HG02840 (cell line): ENCODE results near the gene WDR46.
A peak's percentile ranks its signal among the peaks of the same experiment; 100 is the strongest.

Experiments
- ATAC-seq: cut with Tn5 transposase; IDR thresholded peaks from one replicate; pipeline ENCODE4 v1.9.1; 2021; ENCODE audit warnings: mild to moderate bottlenecking, moderate library complexity, moderate number of reproducible peaks; ENCODE audit not compliant: unreplicated experiment, low FRiP score

WDR46 gene, protein sequence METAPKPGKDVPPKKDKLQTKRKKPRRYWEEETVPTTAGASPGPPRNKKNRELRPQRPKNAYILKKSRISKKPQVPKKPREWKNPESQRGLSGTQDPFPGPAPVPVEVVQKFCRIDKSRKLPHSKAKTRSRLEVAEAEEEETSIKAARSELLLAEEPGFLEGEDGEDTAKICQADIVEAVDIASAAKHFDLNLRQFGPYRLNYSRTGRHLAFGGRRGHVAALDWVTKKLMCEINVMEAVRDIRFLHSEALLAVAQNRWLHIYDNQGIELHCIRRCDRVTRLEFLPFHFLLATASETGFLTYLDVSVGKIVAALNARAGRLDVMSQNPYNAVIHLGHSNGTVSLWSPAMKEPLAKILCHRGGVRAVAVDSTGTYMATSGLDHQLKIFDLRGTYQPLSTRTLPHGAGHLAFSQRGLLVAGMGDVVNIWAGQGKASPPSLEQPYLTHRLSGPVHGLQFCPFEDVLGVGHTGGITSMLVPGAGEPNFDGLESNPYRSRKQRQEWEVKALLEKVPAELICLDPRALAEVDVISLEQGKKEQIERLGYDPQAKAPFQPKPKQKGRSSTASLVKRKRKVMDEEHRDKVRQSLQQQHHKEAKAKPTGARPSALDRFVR

DNA sequence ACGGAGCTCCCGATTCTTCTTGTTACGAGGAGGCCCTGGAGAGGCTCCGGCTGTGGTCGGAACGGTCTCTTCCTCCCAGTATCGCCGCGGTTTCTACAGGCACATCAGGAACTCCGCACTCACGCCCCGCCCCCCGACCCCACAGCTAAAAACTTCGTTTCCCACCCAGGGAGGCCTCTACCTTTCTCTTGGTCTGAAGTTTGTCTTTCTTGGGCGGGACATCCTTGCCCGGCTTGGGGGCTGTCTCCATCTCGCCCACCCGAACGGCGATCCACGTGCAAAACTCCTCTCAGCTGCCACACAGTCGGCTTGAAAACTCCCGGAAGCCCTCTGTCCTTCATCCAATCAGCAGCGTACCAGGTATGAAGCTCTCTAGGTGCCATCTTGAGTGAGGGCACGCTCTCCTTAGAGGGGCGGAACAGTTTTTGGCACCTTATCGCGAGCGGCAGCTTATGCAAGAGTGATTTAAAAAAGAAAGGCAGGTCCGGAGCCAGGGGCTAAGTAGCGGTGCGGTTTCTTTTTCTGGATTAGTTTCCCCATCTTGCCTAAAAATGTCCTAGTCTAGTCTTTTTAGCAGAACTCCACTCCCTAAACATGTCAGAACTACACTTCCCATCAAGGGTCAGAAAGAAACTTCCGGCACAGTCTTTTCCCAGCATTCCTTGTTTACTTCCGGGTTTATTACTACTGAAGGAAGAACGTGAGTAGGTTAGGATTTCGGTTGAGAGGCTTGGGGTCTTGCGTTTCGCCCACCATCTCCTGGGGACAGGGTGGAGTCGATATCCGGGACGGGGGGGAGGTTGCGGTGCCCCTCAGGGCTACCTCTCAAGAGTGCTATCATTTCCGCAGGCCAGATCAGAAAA, at the start of gene WDR46, which contains the start of gene PFDN6:
TSS of gene WDR46 (minus strand) at position 319 of the 863 bp plus-strand sequence. CDS start at position 250, 69 bp downstream.
TSS of gene PFDN6 (plus strand) at position 681 of the 863 bp plus-strand sequence. CDS start 256 bp downstream, outside the sequence.
- peak; percentile 80 for ATAC-seq

DNA sequence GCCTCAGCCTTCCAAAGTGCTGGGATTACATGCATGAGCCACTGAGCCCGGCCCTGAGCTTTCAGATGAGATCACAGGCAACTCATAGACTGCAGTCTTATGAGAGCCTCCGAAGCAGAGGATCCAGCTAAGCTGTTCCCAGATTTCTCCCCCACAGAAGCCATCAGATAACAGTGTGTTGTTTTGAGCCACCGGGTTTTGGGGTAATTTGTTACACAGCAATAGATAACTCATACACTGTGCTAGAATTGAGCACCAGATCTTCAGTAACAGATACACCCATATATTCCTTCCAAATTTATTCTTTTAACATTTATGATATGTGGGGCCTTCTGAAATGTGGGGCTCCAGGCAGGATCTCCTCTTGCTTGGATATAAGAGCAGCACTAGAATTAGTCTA, 47.5 kb upstream of the WDR46 start:
- ATAC-seq = no peak

DNA sequence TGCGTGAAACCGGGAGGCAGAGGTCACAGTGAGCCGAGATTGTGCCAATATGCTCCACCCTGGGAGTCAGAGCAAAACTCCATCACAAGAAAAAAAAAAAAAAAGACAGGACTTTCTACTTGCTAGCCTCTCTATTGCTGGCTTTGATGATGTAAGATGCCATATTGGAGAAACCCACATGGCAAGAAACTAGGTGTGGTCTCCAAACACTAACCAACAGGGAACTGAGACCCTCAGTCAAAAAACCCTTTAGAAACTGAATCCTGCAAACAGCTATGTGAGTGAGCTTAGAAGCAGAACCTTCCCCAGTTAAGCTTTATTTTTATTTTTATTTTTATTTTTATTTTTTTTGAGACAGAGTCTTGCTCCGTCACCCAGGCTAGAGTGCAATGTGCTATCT, 46.9 kb upstream of the WDR46 start:
- no peak for ATAC-seq

DNA sequence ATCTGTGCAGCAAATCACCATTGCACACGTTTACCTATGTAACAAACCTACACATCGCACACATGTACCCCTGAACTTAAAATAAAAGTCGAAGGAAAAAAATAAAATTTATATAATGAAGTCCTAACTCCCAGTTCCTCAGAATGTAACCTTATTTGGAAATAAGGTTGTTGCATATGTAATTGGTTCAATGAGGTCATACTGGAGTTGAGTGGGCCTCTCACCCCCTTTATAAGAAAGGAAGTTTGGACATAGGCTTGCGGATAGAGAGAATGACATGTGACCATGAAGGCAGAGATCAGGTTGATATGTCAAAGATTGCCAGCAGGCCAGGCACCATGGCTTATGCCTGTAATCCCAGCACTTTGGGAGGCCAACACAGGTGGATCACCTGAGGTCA, 44.6 kb upstream of the WDR46 start:
- no peak for ATAC-seq

DNA sequence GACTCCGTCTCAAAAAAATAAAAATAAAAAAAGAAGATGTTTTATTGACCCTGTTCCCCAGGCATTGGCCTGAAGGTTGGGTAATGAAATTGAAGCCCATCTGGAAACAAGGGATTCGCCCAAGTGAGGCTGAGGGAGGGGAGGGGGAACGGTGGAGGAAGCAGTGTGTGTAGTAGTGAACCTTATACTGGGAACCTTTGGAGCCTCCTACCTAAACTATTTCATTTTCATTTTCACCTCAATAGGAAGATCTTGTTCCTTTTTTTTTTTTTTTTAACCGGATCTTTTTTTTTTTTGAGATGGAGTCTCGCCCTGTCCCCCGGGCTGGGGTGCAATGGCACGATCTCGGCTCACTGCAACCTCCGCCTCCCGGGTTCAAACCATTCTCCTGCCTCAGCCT, 41.7 kb upstream of the WDR46 start:
- no peak for ATAC-seq

DNA sequence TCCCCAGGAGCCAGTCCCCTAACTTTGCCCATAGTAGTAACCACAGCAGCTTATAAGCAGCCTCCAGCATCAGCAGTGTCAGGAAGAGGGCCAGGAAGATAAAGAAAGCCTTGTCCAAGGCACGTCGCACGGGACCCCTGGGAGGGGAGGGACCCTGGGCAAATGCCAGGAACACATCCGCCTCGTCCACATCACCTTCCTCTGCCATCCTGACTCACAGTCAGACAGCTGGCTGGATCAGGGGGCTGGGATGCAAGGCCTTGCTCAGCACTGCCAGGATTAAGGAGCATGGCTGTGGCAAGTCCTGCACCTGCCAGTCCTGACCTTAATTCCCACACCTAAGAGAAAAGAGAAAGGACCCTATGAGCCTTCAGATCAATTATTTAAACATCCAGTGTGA, 40.0 kb upstream of the WDR46 start:
- no peak for ATAC-seq

DNA sequence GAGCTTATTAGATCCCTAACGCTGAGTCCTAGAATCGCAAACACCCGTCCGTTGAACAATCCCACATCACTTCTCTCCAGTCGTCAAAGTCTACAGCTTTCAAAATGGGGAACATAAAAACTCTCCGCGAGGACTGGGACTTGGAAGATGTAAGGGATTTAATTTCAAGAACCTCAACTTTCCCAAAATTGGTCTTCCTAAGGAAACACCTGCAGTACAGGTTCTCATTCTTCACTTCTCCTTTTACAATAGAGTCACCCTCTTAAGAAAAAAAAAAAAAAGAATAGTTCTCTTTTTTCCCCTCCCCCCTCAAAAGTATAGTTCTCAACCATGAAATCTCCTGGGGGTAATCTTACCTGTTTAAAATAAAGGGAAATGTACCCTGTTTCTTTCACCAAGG, 35.1 kb upstream of the WDR46 start:
- no peak for ATAC-seq

DNA sequence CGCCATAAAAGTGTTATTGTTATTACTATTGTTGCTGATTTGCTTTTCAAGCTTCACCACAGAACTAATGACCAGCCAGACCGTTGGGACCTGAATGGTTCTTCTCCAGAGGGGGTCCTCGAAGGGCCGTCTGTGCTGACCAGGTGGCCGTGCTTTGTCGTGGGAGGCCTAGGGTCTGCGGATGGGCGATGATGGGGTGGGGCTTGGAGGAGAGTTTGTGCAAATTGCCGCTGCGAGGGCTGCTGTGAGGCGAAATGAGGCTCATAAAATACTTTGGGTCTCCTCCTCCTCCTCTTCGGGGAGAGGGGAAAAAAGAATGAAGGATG, 34.5 kb upstream of the WDR46 start:
- no peak for ATAC-seq

DNA sequence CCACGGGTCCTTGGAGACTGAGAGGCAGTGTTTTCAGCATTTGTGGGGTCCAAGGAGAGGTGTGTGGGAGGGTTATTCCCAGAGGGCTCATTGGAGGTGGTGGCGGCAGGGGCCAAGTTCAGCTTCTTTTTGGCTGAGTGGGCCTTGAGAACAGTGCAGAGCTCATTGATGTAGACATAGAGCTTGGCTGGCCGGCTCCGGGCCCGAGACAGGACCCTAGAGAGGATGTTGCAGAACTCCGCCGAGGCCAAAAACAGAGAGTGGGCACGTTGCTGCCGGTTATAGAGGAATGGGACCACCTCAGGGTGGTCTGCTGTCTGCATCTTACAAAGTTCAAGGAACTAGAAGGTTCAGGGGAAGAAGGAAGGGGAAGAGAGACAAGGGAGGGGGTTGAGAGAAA, 32.2 kb upstream of the WDR46 start:
- ATAC-seq = no peak

DNA sequence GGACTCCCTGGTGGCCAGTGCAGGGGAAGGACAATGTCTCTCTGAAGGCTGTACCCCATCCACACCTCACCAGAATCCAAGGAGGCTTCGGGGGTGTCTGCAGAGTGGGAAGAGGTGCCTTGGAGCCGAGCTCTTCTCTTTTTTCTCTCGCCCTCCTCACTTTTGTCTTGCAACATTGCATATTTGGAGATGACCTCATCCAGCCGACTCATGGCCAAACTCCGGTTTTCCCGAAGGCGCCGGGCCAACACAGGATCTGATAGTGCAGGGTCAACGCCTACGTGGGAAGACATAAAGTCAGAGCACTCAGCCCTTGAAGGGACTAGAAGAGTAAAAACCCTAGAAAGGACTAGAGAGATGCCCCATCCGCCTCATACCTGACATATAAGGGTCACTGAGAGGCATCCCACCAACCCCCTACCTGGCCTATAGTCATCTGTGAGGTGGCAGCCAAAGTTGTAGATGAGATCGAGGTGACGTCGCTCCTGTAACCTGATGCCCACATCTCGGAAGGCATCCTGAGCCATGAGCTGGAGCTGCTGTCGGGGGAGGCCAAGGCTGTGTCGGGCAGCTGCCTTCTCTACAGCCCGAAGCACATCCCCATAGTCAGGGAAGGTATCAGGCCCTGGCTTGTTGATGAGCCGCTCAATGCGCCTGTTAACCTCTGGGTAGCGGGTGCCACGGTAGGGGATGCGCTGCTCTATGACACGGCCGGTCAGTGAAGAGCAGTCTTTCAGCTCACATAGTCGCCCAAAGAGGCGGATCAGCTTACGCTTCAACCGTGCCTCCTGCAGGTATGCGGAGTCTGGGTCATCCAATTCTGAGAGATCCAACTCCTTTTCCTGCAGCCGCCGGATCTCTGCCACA, 31.5 kb upstream of the WDR46 start:
- ATAC-seq = no peak

DNA sequence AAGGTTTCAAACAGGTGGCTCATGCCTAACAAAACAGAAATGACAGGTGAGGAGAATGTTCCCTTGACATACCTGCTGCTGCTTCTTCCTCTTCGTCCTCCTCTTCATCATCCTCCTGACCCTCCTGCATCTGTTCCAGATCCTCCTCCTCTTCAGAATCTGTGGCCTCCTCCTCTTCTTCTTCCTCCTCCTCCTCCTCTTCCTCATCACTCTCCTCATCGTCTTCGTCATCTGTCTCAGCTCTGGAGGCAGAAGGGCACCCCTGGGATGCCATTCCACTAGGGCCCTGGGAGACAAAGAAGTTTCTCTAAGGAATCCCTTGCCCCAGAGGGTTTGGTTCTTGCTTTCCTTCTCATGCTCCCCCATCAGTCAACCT, 30.9 kb upstream of the WDR46 start:
- ATAC-seq = no peak

DNA sequence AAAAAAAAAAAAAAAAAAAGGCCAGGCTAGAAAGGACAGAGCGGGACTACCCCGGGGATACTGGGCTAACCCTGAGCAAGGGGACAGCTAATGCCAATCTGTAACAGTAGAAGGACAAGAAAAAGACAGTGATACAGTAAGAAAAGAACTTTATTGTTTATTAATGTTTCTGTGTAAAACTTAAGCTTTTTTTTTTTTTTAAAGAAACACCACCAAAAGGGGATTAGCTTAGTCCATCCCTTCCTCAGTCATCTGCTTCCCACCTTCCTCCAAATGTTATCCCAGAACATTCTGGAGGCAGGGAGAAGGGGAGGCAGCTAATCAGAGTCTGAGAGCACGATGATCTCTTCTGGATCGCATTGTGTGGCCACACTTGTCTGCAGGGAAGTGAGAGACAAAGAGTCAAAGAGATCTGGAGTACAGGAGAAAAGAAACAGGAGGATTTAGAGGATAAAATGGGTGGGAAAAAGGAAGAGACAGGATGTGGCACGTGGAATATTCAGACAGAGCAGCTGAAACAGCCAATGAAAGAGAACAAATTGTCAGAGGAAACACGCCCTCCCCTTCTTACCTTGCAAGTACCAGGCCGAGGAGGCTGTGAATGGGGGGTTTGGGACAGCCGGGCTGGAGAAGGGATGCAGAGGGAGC, 29.5 kb upstream of the WDR46 start:
- no peak for ATAC-seq

DNA sequence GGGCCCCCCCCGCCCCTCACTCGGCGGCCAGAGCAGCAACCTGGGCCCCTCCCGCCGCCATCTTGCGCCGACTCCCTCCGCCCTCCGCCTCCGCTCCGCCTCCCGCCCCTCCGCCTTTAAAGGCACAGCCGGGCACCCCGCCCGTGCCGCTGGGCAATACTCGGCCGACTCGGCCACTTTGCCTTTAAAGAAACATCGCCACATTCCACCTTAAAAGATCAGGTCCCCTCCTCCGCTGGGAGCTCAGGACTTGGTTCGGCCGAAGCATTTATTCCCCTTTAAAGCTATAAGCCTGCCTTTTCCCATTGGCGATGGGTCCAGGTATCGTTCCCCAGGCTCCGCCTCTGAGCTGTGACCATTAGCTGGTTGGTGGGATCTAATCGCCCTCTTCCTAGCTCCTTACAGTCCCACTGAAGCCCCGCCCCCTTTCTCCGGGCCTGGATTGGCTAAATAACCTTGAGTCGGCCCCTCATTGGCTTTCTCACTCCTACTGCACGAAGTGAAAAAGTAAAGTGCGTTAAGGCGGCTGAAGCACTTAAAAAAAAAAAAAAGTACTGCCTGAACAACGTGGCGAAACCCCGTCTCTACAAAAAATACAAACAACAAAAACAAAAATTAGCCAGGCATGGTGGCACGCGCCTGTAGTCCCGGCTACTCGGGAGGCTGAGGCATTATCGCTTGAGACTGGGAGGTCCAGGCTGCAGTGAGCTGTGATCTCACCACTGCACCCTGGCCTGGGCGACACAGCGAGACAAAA, 28.8 kb upstream of the WDR46 start, which contains the start of gene ZBTB22:
TSS of gene ZBTB22 (minus strand) at position 76 of the 757 bp plus-strand sequence. CDS start 828 bp downstream, outside the sequence.
- ATAC-seq = peak; percentile 51

DNA sequence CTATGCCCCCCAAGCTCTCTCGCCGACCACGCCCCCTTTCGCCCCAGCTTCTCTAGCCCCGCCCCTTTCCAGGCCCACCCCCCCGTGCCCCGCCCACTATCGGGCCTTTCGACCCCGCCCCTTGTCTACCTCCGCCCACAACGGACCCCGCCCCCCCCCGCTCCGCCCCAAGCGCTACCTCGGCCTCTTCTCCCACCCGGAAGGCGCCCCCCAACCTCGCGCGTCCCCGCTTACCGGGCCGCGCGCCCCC, 28.3 kb upstream of the WDR46 start:
- ATAC-seq = no peak

DNA sequence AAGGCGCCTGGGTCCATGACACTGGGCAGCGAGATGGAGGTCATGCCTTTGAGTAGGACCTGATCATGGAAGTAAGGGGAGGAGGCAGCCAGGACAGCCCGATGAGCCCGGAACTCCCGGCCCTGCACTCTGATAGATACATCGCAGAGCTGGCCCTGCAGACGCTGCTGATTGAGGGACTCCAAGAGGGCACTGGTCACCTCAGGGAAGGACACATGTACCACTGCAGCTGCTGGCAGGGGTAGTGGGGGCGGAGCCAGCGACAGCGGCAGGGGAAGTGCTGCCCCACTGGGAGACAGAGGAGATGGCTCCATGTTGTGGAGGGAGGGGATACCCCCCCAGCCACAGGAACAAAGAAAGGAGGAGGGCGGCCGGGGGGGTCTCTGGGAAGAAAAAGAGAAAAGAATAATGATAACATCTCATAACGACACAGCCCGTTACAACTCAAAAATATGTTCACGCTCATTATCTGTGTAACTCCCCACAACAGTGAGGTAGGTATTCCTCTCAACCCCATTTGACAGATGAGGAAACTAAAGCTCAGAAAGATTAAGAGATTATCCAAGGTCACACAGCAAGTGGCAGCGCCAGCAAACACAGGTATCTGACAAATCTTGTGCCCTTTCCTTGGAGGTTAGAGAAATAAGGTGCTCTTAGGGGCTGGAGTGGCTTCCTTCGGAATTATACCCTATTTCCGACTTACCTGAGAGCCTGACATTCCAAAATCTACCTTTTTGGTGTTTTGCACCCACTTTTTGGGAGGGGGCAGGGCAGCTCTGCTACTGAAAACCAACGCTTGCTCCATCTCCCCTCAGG, 27.8 kb upstream of the WDR46 start:
- no peak for ATAC-seq

DNA sequence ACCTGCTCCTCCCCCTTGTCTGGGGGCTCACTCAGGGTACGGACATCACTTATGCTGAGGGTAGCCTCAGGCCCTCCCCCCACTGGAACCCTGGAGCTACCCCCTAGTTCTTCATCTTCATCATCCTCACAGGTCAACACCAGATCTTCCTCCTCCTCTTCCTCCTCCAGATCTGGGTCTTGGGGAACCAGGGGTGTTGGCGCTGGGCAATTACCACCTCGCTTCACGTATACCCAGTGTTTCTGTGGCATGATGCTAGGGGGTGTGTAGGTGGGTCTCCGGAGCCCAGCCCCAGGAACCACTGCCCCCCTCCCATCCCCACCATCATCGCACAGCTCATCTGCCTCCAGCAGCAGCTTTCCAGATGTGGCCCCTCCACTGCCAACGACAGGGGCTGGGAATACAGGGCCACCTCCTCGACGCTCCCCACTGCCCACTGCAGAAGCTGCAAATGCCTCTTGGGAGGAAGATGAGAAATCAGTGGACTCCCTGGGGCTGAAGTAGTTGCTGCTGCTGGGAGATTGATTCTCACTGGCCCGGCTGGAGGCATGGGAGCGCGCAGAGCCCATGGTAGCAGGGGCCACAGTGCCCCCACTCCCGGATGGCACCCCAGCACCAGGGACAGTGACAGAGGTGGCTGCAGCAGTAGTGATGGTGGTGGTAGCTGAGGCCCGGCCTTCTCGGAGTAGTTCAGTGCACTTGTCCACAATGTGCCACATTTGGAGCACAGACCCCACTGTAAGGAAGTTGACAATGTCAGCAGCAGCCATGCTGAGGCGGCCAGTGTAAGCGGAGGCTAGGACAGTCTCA, 27.0 kb upstream of the WDR46 start:
- no peak for ATAC-seq

DNA sequence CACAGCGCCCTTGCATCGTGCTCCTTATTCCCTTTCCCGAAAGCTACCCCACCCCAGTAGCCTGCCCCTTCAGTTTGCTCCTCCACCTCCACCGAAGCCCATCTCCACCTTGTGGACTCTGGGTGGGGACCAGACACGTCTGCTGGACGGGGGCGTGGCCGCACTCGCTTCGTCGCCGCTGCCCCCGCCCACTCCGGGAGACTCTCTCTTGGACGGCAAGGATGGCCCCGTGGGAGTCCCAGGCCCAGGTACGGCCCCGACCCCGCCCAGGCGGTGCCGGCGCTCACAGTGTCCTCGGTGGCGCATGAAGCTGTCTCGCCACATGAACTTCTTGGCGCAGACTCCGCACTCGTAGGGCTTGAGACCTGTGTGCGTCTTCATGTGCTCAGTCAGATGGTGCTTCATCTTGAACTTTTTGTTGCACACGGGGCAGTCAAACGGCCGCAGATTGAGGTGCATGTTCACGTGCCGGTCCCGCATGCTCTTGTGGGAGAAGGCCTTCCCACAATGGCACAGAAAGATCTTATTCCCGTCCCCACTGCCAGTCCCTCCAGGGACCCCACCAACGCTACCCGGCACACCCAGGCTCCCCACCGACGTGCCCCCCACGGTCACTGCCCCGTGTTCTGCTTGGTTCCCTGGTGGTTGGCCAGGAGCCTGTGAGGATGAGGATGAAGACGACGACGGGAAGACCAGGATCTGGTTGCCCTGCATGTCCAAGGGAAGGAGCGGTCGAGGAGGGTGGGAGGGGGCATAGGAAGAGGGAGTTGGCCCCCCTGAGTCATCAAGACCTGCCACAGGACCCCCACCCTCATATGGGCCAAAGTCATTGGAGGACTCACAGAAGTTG, 26.1 kb upstream of the WDR46 start:
- no peak for ATAC-seq
